A549 (cell line): Measurements from ENCODE around the gene NUP214.

Experiments used
- CTCF ChIP-seq: fragments of >200 bp; sonication (Bioruptor Twin); formaldehyde crosslinking; IDR thresholded peaks from 3 replicates; pipeline ENCODE4 v1.5.1; 2016
- EHF ChIP-seq: fragments of 250-450 bp; sonication (Bioruptor Pico); IDR thresholded peaks from 2 replicates; pipeline ENCODE4 v1.5.0; 2020; ENCODE audit warnings: mild to moderate bottlenecking
- EP300 ChIP-seq, 2 experiments: fragments of >200 bp; sonication (Bioruptor Twin); formaldehyde crosslinking; IDR thresholded peaks; 2 replicates in 1 of 2; 3 replicates in 1 of 2; pipeline ENCODE4 v1.6.1; 2016 to 2017
- JUN ChIP-seq, 2 experiments: fragments of >200 bp; sonication (Bioruptor Twin); formaldehyde crosslinking; IDR thresholded peaks; 2 replicates in 1 of 2; 3 replicates in 1 of 2; pipeline ENCODE4 v1.6.1; 2016 to 2017
- KDM5A ChIP-seq: fragments of 200-600 bp; sonication (generic); IDR thresholded peaks from 2 replicates; pipeline ENCODE4 v1.6.1; 2016; ENCODE audit warnings: antibody characterized with exemption, mild to moderate bottlenecking
- NFE2L2 ChIP-seq: fragments of 150-350 bp; conservative IDR thresholded peaks from 2 replicates; pipeline ENCODE4 v1.6.1; 2014; ENCODE audit warnings: low read length
- NR3C1 ChIP-seq: fragments of >200 bp; sonication (Bioruptor Twin); formaldehyde crosslinking; IDR thresholded peaks from 3 replicates; pipeline ENCODE4 v1.6.1; 2017
- PHF8 ChIP-seq: fragments of 200-600 bp; sonication (generic); IDR thresholded peaks from 2 replicates; pipeline ENCODE4 v1.6.1; 2016; ENCODE audit warnings: low read depth, mild to moderate bottlenecking, antibody characterized with exemption, moderate library complexity, borderline replicate concordance
- POLR2A ChIP-seq: IDR thresholded peaks from 2 replicates; pipeline ENCODE4 v1.6.1; 2012; ENCODE audit warnings: mild to moderate bottlenecking, low read length
- SMC3 ChIP-seq: fragments of >200 bp; sonication (Bioruptor Twin); formaldehyde crosslinking; IDR thresholded peaks from 3 replicates; pipeline ENCODE4 v1.6.1; 2018; ENCODE audit warnings: inconsistent platforms
- ZFP36 ChIP-seq: fragments of 450-650 bp; IDR thresholded peaks from 2 replicates; pipeline ENCODE4 v1.6.1; 2014; ENCODE audit warnings: borderline replicate concordance; ENCODE audit not compliant: partially characterized antibody
- ZNF302 ChIP-seq: fragments of 250-450 bp; sonication (Bioruptor Pico); IDR thresholded peaks from 2 replicates; pipeline ENCODE4 v1.9.0; 2021; ENCODE audit warnings: inconsistent platforms, mild to moderate bottlenecking, moderate library complexity
- TF ChIP-seq, protein P1 (sequence below): fragments of 200-600 bp; sonication (generic); IDR thresholded peaks from 2 replicates; pipeline ENCODE4 v1.6.1; 2016; ENCODE audit warnings: antibody characterized with exemption, mild to moderate bottlenecking, moderate library complexity
- TF ChIP-seq, protein P2 (sequence below): fragments of 250-450 bp; sonication (Bioruptor Pico); IDR thresholded peaks from 2 replicates; pipeline ENCODE4 v1.5.0; 2021; ENCODE audit warnings: mild to moderate bottlenecking, moderate library complexity, borderline replicate concordance

GRCh38 chr9:131273856-131274673 is 148.7 kb downstream of the NUP214 start:
- TF ChIP-seq CTCF (no peak), ZFP36 (no peak), NR3C1 (no peak), EHF (CRISPR knock-in tag) (no peak), POLR2A (no peak), JUN (IDR thresholded peaks at IDR 0.05) (no peak), ZNF302 (CRISPR knock-in tag) (no peak), PHF8 (no peak), KDM5A (no peak), NFE2L2 (no peak), EP300 (IDR thresholded peaks at IDR 0.05) (no peak), SMC3 (no peak)
- TF ChIP-seq, protein P1, sequence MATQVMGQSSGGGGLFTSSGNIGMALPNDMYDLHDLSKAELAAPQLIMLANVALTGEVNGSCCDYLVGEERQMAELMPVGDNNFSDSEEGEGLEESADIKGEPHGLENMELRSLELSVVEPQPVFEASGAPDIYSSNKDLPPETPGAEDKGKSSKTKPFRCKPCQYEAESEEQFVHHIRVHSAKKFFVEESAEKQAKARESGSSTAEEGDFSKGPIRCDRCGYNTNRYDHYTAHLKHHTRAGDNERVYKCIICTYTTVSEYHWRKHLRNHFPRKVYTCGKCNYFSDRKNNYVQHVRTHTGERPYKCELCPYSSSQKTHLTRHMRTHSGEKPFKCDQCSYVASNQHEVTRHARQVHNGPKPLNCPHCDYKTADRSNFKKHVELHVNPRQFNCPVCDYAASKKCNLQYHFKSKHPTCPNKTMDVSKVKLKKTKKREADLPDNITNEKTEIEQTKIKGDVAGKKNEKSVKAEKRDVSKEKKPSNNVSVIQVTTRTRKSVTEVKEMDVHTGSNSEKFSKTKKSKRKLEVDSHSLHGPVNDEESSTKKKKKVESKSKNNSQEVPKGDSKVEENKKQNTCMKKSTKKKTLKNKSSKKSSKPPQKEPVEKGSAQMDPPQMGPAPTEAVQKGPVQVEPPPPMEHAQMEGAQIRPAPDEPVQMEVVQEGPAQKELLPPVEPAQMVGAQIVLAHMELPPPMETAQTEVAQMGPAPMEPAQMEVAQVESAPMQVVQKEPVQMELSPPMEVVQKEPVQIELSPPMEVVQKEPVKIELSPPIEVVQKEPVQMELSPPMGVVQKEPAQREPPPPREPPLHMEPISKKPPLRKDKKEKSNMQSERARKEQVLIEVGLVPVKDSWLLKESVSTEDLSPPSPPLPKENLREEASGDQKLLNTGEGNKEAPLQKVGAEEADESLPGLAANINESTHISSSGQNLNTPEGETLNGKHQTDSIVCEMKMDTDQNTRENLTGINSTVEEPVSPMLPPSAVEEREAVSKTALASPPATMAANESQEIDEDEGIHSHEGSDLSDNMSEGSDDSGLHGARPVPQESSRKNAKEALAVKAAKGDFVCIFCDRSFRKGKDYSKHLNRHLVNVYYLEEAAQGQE: no peak
- TF ChIP-seq, protein P2, sequence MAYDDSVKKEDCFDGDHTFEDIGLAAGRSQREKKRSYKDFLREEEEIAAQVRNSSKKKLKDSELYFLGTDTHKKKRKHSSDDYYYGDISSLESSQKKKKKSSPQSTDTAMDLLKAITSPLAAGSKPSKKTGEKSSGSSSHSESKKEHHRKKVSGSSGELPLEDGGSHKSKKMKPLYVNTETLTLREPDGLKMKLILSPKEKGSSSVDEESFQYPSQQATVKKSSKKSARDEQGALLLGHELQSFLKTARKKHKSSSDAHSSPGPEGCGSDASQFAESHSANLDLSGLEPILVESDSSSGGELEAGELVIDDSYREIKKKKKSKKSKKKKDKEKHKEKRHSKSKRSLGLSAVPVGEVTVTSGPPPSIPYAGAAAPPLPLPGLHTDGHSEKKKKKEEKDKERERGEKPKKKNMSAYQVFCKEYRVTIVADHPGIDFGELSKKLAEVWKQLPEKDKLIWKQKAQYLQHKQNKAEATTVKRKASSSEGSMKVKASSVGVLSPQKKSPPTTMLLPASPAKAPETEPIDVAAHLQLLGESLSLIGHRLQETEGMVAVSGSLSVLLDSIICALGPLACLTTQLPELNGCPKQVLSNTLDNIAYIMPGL (CRISPR knock-in tag): no peak
